Measurements from ENCODE around the gene LPCAT2. TPM values are rescaled to one million over a fixed set of nuclear protein-coding genes. Genes with fewer than 3 reads are reported as not detected.

LPCAT2 gene
- total and polyA plus RNA-seq, 2 donors (not counting 1 experiment from before 2014, with no cell fraction given) = 10.2 to 17.8 TPM

DNA sequence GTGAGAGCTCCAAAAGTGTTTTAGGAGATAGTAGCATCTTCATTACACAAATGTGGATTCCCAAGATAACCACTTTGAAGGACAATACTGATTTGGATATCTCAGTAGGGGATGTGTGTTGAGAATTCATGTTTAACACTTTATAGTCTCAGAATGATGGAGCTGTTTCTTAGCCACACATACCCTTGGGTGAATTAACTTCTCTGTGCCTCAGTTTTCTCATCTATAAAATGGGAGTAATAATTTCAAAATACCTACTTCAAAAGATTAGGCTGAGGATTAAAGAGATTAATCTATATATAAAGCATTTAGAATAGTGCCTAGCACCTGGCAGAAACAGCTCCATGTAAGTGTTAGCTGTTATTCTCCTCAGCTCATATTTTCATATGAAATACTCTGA lies 19.0 kb downstream of the LPCAT2 start:
- Histone ChIP-seq H3K4me2 (ENCODE audit: extremely low read depth, insufficient read depth, low read length) (no peak overlapping the region), H4K20me1 (ENCODE audit: control insufficient read depth, extremely low read depth, insufficient read depth, low read length) (no peaks in the 10 kb centered on the region), H3K27ac (ENCODE audit: insufficient read depth, low read length) (no peak overlapping the region), H3K27me3 (ENCODE audit: control insufficient read depth, insufficient read depth, low read length) (no peaks in the 10 kb centered on the region), H3K9ac (ENCODE audit: insufficient read depth, low read length) (no peak overlapping the region), H3K36me3 (ENCODE audit: control insufficient read depth, insufficient read depth, low read length) (no peaks in the 10 kb centered on the region), H3K4me3 (replicated peaks in 1 of 4; ENCODE audit: control extremely low read depth in 1 of 4, insufficient read depth in 1 of 4, low read depth in 3 of 4, low read length in 4 of 4) (no peak overlapping the region), H2AFZ (ENCODE audit: low read length) (no peak overlapping the region), H3K79me2 (ENCODE audit: control insufficient read depth, insufficient read depth, low read length) (no peaks in the 10 kb centered on the region), H3K9me3 (ENCODE audit: control insufficient read depth, insufficient read depth, low read depth, low read length) (no peaks in the 10 kb centered on the region), H3K4me1 (ENCODE audit: control insufficient read depth, extremely low read depth, insufficient read depth, low read length) (no peaks in the 10 kb centered on the region)
- TF ChIP-seq, protein P1, sequence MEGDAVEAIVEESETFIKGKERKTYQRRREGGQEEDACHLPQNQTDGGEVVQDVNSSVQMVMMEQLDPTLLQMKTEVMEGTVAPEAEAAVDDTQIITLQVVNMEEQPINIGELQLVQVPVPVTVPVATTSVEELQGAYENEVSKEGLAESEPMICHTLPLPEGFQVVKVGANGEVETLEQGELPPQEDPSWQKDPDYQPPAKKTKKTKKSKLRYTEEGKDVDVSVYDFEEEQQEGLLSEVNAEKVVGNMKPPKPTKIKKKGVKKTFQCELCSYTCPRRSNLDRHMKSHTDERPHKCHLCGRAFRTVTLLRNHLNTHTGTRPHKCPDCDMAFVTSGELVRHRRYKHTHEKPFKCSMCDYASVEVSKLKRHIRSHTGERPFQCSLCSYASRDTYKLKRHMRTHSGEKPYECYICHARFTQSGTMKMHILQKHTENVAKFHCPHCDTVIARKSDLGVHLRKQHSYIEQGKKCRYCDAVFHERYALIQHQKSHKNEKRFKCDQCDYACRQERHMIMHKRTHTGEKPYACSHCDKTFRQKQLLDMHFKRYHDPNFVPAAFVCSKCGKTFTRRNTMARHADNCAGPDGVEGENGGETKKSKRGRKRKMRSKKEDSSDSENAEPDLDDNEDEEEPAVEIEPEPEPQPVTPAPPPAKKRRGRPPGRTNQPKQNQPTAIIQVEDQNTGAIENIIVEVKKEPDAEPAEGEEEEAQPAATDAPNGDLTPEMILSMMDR (conservative IDR thresholded peaks at IDR 0.05 in 1 of 2, IDR thresholded peaks at IDR 0.05 in 1 of 2; ENCODE audit: low read depth in 1 of 2, low read length in 2 of 2) = no peak
- TF ChIP-seq EZH2 (IDR thresholded peaks at IDR 0.05; ENCODE audit: low read length, missing control alignments) = no peak
- DNase-seq (ENCODE audit: low read depth in 2 of 2) = no peak

GRCh38 chr16:55529018-55529417 lies 20.1 kb downstream of the LPCAT2 start:
- H3K79me2 ChIP-seq (ENCODE audit: control insufficient read depth, insufficient read depth, low read length) = no peaks in the 10 kb centered on the region
- H3K27me3 ChIP-seq (ENCODE audit: control insufficient read depth, insufficient read depth, low read length) = no peaks in the 10 kb centered on the region
- H3K9me3 ChIP-seq (ENCODE audit: control insufficient read depth, insufficient read depth, low read depth, low read length) = no peaks in the 10 kb centered on the region
- H2AFZ ChIP-seq (ENCODE audit: low read length) = no peak overlapping the region
- H3K36me3 ChIP-seq (ENCODE audit: control insufficient read depth, insufficient read depth, low read length) = no peaks in the 10 kb centered on the region
- TF ChIP-seq, protein P1 (conservative IDR thresholded peaks at IDR 0.05 in 1 of 2, IDR thresholded peaks at IDR 0.05 in 1 of 2; ENCODE audit: low read depth in 1 of 2, low read length in 2 of 2) = no peak
- no peak for TF ChIP-seq EZH2 (IDR thresholded peaks at IDR 0.05; ENCODE audit: low read length, missing control alignments)
- DNase-seq (ENCODE audit: low read depth in 2 of 2) = no peak
- no peak overlapping the region for H3K4me2 ChIP-seq (ENCODE audit: extremely low read depth, insufficient read depth, low read length)
- H3K9ac ChIP-seq (ENCODE audit: insufficient read depth, low read length) = no peak overlapping the region
- H3K4me3 ChIP-seq (replicated peaks in 1 of 4; ENCODE audit: control extremely low read depth in 1 of 4, insufficient read depth in 1 of 4, low read depth in 3 of 4, low read length in 4 of 4) = no peak overlapping the region
- no peak overlapping the region for H3K27ac ChIP-seq (ENCODE audit: insufficient read depth, low read length)
- no peaks in the 10 kb centered on the region for H3K4me1 ChIP-seq (ENCODE audit: control insufficient read depth, extremely low read depth, insufficient read depth, low read length)
- H4K20me1 ChIP-seq (ENCODE audit: control insufficient read depth, extremely low read depth, insufficient read depth, low read length) = no peaks in the 10 kb centered on the region

- DNase-seq (ENCODE audit: low read depth in 2 of 2) = no peak
- Histone ChIP-seq H3K9me3 (ENCODE audit: control insufficient read depth, insufficient read depth, low read depth, low read length) (no peaks in the 10 kb centered on the region), H3K4me2 (ENCODE audit: extremely low read depth, insufficient read depth, low read length) (no peak overlapping the region), H2AFZ (ENCODE audit: low read length) (no peak overlapping the region), H3K27me3 (ENCODE audit: control insufficient read depth, insufficient read depth, low read length) (no peaks in the 10 kb centered on the region), H3K27ac (ENCODE audit: insufficient read depth, low read length) (no peak overlapping the region), H3K36me3 (ENCODE audit: control insufficient read depth, insufficient read depth, low read length) (no peaks in the 10 kb centered on the region), H3K79me2 (ENCODE audit: control insufficient read depth, insufficient read depth, low read length) (no peaks in the 10 kb centered on the region), H3K4me1 (ENCODE audit: control insufficient read depth, extremely low read depth, insufficient read depth, low read length) (no peaks in the 10 kb centered on the region), H3K4me3 (replicated peaks in 1 of 4; ENCODE audit: control extremely low read depth in 1 of 4, insufficient read depth in 1 of 4, low read depth in 3 of 4, low read length in 4 of 4) (no peak overlapping the region), H4K20me1 (ENCODE audit: control insufficient read depth, extremely low read depth, insufficient read depth, low read length) (no peaks in the 10 kb centered on the region), H3K9ac (ENCODE audit: insufficient read depth, low read length) (no peak overlapping the region)
- no peak for TF ChIP-seq EZH2 (IDR thresholded peaks at IDR 0.05; ENCODE audit: low read length, missing control alignments)
- TF ChIP-seq, protein P1 (conservative IDR thresholded peaks at IDR 0.05 in 1 of 2, IDR thresholded peaks at IDR 0.05 in 1 of 2; ENCODE audit: low read depth in 1 of 2, low read length in 2 of 2) = no peak
These were observed 21.5 kb downstream of the LPCAT2 start for GRCh38 chr16:55530316-55530856.

Data from fibroblast of lung (primary cell).